Gastroesophageal sphincter (tissue), 4 donors: ENCODE data around the gene MAN2A2. TPM values are rescaled to one million over a fixed set of nuclear protein-coding genes. Genes with fewer than 3 reads are reported as not detected.

ENCODE experiments used
- ATAC-seq: fragments of 150-250 bp; one replicate; pipeline ENCODE4 v1.9.1; 2016; ENCODE audit warnings: mild to moderate bottlenecking, moderate library complexity
- H3K27ac ChIP-seq, 4 donors: fragments of 200-600 bp; sonication (generic) in 3 of 4; 1 replicate in 3 of 4; 2 replicates in 1 of 4; pipeline ENCODE4 v1.5.1; 2016 to 2019
- H3K27me3 ChIP-seq: fragments of 200-600 bp; sonication (generic); one replicate; pipeline ENCODE4 v1.5.1; 2019
- H3K36me3 ChIP-seq, 2 donors: fragments of 200-600 bp; sonication (generic); one replicate each; pipeline ENCODE4 v1.5.1; 2019; ENCODE audit warnings: control low read depth in 1 of 2
- H3K4me1 ChIP-seq, 3 donors: fragments of 200-600 bp; sonication (generic); 1 replicate in 2 of 3; 2 replicates in 1 of 3; pipeline ENCODE4 v1.5.1; 2016 to 2019; ENCODE audit warnings: control low read depth in 2 of 3
- H3K4me3 ChIP-seq, 2 donors: fragments of 200-600 bp; sonication (generic); one replicate each; pipeline ENCODE4 v1.5.1; 2019; ENCODE audit warnings: mild to moderate bottlenecking in 1 of 2, moderate library complexity in 1 of 2
- H3K9me3 ChIP-seq, 3 donors: fragments of 200-600 bp; sonication (generic); one replicate each; pipeline ENCODE4 v1.5.1; 2017 to 2019; ENCODE audit warnings: control low read depth in 2 of 3
- EP300 ChIP-seq: sonication (generic); formaldehyde crosslinking; IDR thresholded peaks from one replicate; pipeline ENCODE4 v1.6.1; 2017; ENCODE audit warnings: antibody characterized with exemption, mild to moderate bottlenecking
- POLR2A ChIP-seq, 2 donors: fragments of 450-650 bp; IDR thresholded peaks; one replicate each; pipeline ENCODE4 v1.6.1; 2017; ENCODE audit warnings: antibody characterized with exemption in 2 of 2, mild to moderate bottlenecking in 2 of 2, moderate library complexity in 1 of 2
- POLR2AphosphoS5 ChIP-seq: sonication (generic); formaldehyde crosslinking; IDR thresholded peaks from one replicate; pipeline ENCODE4 v1.6.1; 2017; ENCODE audit warnings: antibody characterized with exemption
- WGBS, 2 donors: methylation state at CpG; one replicate each; pipeline ENCODE4 v1.1.5; 2018; ENCODE audit warnings: low coverage in 1 of 2; 5-methylcytosine and 5-hydroxymethylcytosine counted together
- total RNA-seq, 4 donors: library from RNA; depleted of rRNA; stranded (reverse); fragments of >200 nt; gene quantifications; one replicate each; pipeline ENCODE4 v1.1.0, GENCODE V29; 2016
- TF ChIP-seq, protein P1 (sequence below), 4 experiments: fragments of 200-600 bp in 2 of 4; fragments of 450-650 bp in 2 of 4; sonication (generic) in 1 of 4; IDR thresholded peaks; one replicate each; pipeline ENCODE4 v1.5.1; 2017 to 2019; ENCODE audit warnings: antibody characterized with exemption in 4 of 4, mild to moderate bottlenecking in 2 of 4, moderate library complexity in 2 of 4

The MAN2A2 gene
- total RNA-seq, 4 donors from 2014 or later: 19.4 to 58.2 (median 44.9) TPM

DNA sequence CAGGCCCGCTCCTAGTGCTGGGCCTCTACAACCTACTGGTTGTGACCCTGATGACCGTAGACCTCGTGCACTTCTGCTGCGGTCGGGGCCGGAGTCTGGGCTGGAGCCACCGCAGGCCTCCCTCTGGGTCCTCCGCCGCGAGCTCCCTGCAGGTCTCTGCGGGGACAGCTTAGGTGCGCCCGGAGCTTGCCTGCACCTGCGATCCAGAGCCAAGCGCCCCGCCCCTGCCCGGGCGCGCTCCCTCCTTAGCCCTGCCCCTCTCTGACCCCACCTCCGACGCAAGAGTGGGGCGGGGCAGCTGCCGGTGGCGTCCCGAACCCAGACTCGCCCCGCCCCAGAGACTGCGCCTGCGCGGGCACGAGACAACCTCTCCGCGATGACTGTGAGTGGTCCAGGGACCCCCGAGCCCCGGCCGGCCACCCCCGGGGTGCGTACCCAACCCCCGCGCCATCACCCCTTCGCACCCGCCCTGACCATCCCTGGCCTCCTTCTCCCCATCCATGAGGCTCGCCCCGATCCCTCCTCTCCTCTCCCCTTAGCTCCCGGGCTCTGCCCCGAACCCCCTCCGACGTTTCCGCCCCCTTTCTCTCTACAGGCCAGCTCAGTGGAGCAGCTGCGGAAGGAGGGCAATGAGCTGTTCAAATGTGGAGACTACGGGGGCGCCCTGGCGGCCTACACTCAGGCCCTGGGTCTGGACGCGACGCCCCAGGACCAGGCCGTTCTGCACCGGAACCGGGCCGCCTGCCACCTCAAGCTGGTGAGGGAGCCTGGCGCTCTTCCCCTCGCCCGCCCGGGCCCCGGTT lies 32.0 kb downstream of the MAN2A2 start, which contains the start of gene UNC45A:
UNC45A (plus strand) TSS at position 337 of the 803 bp plus-strand sequence; CDS start at position 377, 40 bp downstream.
- peak within 1 kb of the TSS; percentile 34 to 83 for H3K4me3 ChIP-seq
- WGBS, 2 donors: 3% methylated on average over 6 of the region's 65 CpGs; no CpG with 5 or more reads in 1 of the 2 donors
- peak; percentile 89 for ATAC-seq

DNA sequence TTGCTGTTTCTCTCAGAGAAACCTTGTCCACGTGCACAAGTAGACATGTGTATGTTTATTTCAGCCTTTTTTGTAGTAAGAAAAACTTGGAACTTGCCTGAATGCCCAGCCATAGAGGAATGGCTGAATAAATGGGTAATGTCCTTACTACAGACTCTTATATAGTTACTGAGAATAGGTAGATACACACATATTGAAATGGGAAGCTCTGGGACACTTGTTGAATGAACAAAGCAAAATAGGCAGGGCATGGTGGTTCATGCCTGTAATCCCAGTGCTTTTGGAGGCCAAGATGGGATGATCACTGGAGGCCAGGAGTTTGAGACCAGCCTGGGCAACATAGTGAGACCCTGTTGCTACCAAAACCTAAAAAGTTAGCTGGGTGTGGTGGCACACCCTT lies 33.7 kb downstream of the MAN2A2 start:
- 45 to 60% methylated on average over 1 of the region's 1 CpG for WGBS, 2 donors
- no peaks in the 10 kb centered on the region for H3K27me3 ChIP-seq
- ATAC-seq: no peak
- H3K27ac ChIP-seq: no peak overlapping the region
- H3K36me3 ChIP-seq: peaks cover 0 to 47% of the 10 kb centered on the region in 2 donors
- no peaks in the 10 kb centered on the region for H3K9me3 ChIP-seq
- H3K4me1 ChIP-seq: peaks cover 0 to 47% (median 24%) of the 10 kb centered on the region in 3 donors
- TF ChIP-seq, protein P1, sequence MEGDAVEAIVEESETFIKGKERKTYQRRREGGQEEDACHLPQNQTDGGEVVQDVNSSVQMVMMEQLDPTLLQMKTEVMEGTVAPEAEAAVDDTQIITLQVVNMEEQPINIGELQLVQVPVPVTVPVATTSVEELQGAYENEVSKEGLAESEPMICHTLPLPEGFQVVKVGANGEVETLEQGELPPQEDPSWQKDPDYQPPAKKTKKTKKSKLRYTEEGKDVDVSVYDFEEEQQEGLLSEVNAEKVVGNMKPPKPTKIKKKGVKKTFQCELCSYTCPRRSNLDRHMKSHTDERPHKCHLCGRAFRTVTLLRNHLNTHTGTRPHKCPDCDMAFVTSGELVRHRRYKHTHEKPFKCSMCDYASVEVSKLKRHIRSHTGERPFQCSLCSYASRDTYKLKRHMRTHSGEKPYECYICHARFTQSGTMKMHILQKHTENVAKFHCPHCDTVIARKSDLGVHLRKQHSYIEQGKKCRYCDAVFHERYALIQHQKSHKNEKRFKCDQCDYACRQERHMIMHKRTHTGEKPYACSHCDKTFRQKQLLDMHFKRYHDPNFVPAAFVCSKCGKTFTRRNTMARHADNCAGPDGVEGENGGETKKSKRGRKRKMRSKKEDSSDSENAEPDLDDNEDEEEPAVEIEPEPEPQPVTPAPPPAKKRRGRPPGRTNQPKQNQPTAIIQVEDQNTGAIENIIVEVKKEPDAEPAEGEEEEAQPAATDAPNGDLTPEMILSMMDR (IDR thresholded peaks at IDR 0.05): no peak
- TF ChIP-seq POLR2AphosphoS5: no peak
- no peak for TF ChIP-seq EP300
- H3K4me3 ChIP-seq: no peak overlapping the region

More for the DNA sequence above, 32.0 kb downstream of the MAN2A2 start, which contains the start of gene UNC45A:
- Histone ChIP-seq H3K4me1 (peaks cover 0 to 64% (median 34%) of the 10 kb centered on the region in 3 donors), H3K27me3 (no peaks in the 10 kb centered on the region), H3K36me3 (peaks cover 0 to 30% of the 10 kb centered on the region in 2 donors), H3K27ac (peak within 1 kb of the TSS; percentile 10 to 93 (median 89)), H3K9me3 (no peaks in the 10 kb centered on the region)
- TF ChIP-seq POLR2AphosphoS5 (peak; percentile 45), EP300 (no peak), POLR2A (IDR thresholded peaks at IDR 0.05) (peak in 1 of 2 donors; percentile 17)
- TF ChIP-seq, protein P1 (IDR thresholded peaks at IDR 0.05): no peak

DNA sequence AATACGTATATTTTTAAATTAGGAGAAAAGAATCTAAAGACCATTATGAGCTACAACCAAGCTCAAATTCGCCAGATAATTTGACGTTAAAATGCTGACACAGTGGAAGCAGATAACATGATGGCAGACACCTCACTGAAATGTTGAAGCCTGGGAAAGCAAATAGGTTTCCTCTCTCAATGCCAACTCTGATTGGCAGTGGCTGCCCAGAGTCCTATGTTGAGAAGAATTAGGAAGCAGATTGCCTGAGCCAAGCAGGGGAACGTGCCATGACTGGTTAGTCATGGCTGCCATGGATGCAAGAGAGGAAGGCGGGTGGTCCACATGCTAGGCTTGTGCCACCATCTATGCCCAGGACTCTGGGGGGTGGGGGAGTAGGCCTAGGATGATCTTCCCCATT lies 35.2 kb downstream of the MAN2A2 start:
- no peak overlapping the region for H3K27ac ChIP-seq
- WGBS, 2 donors: 85 to 87% methylated on average over 2 to 5 of the region's 5 CpGs
- TF ChIP-seq EP300: no peak
- peaks cover 0 to 35% (median 19%) of the 10 kb centered on the region in 3 donors for H3K4me1 ChIP-seq
- H3K27me3 ChIP-seq: no peaks in the 10 kb centered on the region
- ATAC-seq: no peak
- peaks cover 0 to 61% of the 10 kb centered on the region in 2 donors for H3K36me3 ChIP-seq
- no peaks in the 10 kb centered on the region for H3K9me3 ChIP-seq
- H3K4me3 ChIP-seq: no peak overlapping the region

DNA sequence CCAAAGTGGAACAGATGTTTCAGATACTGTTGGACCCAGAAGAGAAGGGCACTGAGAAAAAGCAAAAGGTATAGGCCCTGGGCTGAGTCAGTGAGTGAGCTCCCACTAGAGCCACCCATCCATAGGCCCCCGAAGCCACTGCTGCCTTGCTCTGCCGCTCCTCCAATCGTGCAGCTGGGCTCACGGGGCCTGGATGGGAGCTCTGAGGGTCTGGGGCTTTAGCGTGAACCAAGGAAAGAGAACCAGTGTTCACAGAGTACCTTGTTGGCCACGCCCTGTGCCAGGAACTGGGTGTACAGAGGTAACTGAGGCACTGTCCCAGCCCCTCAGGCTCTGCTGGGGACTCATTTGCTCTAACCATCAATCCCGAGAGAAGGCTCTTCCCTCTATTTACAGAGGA lies 36.7 kb downstream of the MAN2A2 start:
- H3K4me1 ChIP-seq: peaks cover 0 to 21% (median 11%) of the 10 kb centered on the region in 3 donors
- TF ChIP-seq POLR2AphosphoS5 (no peak), EP300 (no peak), POLR2A (IDR thresholded peaks at IDR 0.05) (no peak)
- TF ChIP-seq, protein P1 (IDR thresholded peaks at IDR 0.05): no peak
- peaks cover 0 to 76% of the 10 kb centered on the region in 2 donors for H3K36me3 ChIP-seq
- no peaks in the 10 kb centered on the region for H3K9me3 ChIP-seq
- ATAC-seq: no peak
- no peak overlapping the region for H3K4me3 ChIP-seq
- WGBS, 2 donors: 83 to 94% methylated on average over 1 to 3 of the region's 7 CpGs
- no peak overlapping the region for H3K27ac ChIP-seq
- H3K27me3 ChIP-seq: no peaks in the 10 kb centered on the region

DNA sequence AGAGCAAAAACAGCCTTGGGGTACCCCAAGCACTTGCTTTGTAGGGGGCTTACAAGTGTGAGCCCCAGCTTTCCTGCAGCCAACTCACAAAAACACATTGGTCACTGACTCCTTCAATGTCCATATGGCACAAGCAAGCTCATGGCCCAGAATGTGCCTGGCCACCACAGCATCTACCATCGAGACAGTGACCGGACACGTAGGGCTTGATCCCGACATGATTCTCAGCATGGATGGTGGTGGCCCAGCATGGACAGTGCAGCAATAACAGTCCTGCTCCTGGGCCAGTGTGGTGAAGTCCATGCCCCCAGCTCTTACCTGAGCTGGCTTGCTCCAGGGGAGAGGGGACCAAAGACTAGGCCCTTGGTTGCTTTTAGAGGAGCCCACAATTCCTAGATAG lies 37.9 kb downstream of the MAN2A2 start:
- Histone ChIP-seq H3K27ac (no peak overlapping the region), H3K4me3 (no peak overlapping the region), H3K4me1 (peaks cover 0 to 11% (median 5%) of the 10 kb centered on the region in 3 donors), H3K9me3 (no peaks in the 10 kb centered on the region), H3K36me3 (peaks cover 0 to 89% of the 10 kb centered on the region in 2 donors), H3K27me3 (no peaks in the 10 kb centered on the region)
- TF ChIP-seq, protein P1 (IDR thresholded peaks at IDR 0.05): no peak
- no peak for ATAC-seq
- 96% methylated on average over 4 of the region's 4 CpGs; no CpG with 5 or more reads in 1 of the 2 donors for WGBS, 2 donors
